ENCODE data around the gene FAAP100.

Gene FAAP100

DNA sequence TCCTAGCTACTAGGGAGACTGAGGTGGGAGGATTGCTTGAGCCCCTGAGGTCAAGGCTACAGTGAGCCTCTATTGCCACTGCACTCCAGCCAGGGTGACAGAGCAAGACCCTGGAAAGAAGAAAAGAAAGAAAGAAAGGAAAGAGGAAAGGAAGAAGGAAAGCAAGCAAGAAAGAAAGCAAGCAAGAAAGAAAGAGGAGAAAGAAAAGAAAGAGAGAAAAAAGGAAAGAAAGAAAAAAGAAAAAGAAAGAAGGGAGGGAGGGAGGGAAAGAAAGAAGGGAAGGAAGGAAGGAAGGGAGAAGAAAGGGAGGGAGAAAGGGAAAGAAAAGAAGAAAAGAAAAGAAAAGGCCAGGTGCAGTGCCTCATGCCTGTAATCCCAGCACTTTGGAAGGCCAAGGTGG, 48.5 kb downstream of the FAAP100 start:
- no peak for DNase-seq (ENCODE audit: extremely low read depth, low read depth)
- TF ChIP-seq CTCF (IDR thresholded peaks at IDR 0.05; ENCODE audit: low read depth, low read length): no peak

GRCh38 chr17:81502471-81503017, 49.6 kb downstream of the FAAP100 start:
- no peak for TF ChIP-seq CTCF (IDR thresholded peaks at IDR 0.05; ENCODE audit: low read depth, low read length)
- DNase-seq (ENCODE audit: extremely low read depth, low read depth): no peak

GRCh38 chr17:81500047-81500446, 52.1 kb downstream of the FAAP100 start:
- DNase-seq (ENCODE audit: extremely low read depth, low read depth): no peak

GRCh38 chr17:81499601-81499970, 52.6 kb downstream of the FAAP100 start:
- no peak for DNase-seq (ENCODE audit: extremely low read depth, low read depth)
- TF ChIP-seq CTCF (IDR thresholded peaks at IDR 0.05; ENCODE audit: low read depth, low read length): no peak

More at GRCh38 chr17:81500047-81500446, 52.1 kb downstream of the FAAP100 start:
- TF ChIP-seq CTCF (IDR thresholded peaks at IDR 0.05; ENCODE audit: low read depth, low read length): no peak

- TF ChIP-seq CTCF (IDR thresholded peaks at IDR 0.05; ENCODE audit: low read depth, low read length): no peak
- DNase-seq (ENCODE audit: extremely low read depth, low read depth): no peak
Observed at GRCh38 chr17:81498953-81499600, 53.1 kb downstream of the FAAP100 start.

- no peak for TF ChIP-seq CTCF (IDR thresholded peaks at IDR 0.05; ENCODE audit: low read depth, low read length)
- DNase-seq (ENCODE audit: extremely low read depth, low read depth): no peak
Observed at GRCh38 chr17:81494626-81495377, 57.4 kb downstream of the FAAP100 start.
